Activated CD4-positive, CD25-positive, alpha-beta regulatory T cell treated with anti-CD3 and anti-CD28 coated beads, Interleukin-2, amount 50 U/mL, for 16 hours (primary cell): ENCODE measurements around the gene ARHGAP20.

Experiments
- DNase-seq: peaks from one replicate; pipeline ENCODE4 v3.0.0-alpha.2; 2020; ENCODE audit warnings: low read depth, low spot score

The ARHGAP20 gene, protein sequence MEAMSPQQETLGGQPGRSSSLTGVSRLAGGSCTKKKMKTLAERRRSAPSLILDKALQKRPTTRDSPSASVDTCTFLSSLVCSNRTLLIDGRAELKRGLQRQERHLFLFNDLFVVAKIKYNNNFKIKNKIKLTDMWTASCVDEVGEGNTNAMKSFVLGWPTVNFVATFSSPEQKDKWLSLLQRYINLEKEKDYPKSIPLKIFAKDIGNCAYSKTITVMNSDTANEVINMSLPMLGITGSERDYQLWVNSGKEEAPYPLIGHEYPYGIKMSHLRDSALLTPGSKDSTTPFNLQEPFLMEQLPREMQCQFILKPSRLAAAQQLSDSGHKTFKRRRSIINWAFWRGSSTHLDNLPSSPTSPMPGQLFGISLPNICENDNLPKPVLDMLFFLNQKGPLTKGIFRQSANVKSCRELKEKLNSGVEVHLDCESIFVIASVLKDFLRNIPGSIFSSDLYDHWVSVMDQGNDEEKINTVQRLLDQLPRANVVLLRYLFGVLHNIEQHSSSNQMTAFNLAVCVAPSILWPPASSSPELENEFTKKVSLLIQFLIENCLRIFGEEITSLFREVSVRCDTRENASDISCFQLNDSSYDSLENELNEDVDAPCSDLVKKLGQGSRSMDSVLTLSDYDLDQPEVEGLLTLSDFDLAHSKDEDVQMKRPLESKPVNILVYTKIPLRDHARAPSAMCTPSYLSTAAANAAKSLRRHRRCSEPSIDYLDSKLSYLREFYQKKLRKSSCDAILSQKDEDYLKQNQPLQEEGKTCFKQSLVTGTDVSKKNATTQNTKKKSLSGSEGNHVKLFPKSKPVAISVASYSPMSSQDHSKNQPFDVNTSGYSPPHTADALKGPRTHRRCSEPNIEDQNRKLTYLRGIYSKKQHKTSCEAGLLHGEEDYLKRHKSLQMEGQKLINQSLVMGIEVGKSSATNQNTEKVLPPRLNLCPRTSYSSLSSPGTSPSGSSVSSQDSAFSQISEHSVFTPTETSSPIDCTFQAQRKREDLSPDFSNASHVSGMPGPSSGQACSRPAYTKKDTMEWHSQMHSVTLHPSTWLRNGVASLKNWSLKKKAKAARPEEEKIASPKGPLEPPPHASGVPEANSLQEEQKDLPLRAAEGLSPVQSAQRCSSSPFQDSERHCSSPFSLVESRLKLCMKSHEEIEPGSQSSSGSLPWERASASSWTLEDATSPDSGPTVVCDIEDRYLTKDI

DNA sequence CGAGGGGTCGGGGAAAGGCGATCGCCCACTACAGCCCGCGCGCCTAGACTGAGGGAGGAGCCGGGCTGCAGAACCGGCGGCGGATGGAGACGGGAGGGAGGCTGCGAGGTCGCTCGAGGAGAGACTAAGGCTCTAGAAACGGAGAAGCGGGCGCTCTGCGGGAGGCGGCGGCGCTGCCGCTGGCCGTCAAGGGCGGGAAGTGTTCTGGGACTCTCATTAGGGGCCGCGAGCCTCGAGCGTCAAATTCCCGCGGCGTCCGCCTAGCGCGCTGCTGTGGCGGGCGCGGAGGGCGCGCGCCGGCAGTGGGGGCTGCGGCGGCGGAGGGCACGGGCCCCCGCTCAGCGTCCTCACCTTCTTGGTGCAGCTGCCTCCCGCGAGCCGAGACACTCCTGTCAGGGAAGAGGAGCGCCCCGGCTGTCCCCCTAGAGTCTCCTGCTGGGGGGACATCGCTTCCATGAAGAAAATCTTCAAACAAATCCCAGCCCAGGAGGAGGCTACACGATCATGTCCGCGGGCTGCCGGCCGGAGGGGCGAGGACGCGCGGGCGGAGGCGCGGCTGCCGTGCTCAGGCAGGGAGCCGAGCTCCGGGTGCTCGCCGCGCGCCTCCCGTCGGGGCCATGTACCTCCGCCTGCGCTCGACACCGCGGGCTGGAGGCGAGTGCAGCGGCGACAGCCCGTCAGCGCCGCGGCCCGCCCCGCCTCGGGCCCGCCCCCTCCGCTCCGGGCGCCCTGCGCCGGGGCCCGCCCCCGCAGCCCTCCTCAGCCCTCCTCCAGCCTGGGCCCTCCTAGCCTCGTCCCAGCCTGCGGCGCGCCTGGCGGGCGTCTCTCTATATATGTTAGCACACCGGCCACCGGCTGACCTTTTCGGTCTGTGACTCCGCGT lies at the start of gene ARHGAP20:
ARHGAP20 (minus strand) TSS at position 662 of the 883 bp plus-strand sequence; CDS start at position 456, 206 bp downstream.
- no peak for DNase-seq

DNA sequence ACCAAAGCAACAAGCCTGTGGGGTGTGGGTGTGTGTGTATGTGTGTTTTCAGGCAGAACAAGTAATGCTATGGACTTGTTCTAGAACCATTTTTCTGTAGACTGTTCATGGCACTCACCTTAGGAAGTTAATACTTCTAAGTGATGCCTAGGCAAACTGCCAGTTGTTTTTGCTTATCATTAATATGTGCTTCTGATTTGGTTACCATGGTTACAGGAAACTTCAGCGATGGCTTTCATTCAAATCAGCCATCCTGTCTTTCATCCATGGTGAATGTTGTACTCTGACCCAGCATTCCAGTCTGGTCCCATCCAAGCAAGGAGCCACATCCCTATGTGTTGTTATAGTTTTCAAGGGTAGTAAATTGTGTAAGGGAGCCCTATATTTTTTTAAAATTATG lies 49.8 kb upstream of the ARHGAP20 start:
- no peak for DNase-seq

DNA sequence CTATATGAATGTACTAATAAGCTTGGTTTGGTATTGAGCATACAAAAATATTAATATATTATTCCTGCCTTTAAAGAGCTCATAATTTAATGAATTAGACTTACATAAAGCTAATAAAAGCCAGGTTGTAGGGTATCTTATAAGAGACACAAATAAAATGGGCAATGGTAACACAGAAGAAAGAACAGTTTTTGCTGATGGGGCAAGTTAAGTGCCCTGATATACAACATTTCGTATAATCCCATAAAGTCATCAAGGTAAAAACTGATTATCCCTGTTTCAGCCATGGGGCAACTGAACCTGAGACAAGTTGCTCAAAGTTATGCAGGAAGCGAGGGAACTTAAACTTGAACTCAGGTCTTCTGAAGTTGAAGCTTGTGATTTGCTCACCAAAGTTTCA lies 48.9 kb upstream of the ARHGAP20 start:
- DNase-seq, result no peak

DNA sequence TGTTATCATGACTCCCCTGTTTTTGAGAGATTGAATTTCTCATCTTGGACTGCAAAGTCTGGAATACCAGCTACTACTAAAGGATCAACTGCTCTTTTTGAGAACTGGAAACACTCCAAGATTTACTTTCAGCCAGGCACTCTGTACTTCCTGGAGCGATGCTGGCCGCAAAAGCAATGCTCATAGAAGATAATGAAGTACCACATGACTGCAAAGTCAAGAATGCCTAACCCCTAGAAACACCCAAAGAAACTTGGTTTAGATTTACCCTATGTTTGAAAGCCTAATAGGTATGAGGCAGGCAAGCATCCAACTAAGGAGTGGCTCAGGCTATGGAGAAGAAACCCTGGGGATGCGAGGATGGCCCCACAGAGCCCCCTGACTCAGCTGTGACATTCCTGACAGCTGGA lies 47.7 kb upstream of the ARHGAP20 start:
- DNase-seq, result no peak

DNA sequence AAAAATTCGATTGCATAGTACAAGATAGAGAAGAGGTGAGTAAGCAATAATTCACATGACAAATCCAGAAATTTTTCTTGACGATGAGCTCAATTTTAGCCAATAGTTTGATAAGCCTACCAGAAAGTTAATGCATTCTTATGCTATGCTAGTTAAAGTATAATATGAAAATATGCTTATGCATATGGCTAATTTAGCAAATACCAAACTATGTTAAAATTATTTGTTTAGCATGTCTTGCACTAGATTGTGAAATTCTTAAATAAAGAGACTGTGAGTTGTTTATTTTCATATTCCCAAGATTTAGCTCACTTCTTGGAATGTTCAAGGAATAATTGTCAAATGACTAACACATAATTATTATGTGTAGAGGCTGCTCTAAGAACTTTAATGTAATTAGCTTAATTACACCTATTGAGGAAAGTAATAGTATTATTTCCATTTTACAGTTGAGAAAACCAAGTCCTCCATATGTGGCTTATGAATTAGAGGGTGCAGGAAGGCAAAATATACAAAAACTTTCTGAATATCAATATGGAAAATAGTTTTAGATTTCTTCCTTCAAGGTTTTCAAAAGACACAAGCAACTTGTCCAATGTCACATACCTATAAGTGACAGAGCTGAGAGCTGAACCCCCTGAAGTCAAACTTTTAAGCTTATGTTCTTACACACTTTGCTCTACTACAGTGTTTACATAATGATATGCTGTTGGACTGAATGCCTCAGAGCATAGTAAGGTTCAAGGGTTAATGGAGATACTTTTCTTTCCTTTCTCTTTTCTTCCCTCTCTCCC lies 45.9 kb upstream of the ARHGAP20 start:
- DNase-seq, result no peak

DNA sequence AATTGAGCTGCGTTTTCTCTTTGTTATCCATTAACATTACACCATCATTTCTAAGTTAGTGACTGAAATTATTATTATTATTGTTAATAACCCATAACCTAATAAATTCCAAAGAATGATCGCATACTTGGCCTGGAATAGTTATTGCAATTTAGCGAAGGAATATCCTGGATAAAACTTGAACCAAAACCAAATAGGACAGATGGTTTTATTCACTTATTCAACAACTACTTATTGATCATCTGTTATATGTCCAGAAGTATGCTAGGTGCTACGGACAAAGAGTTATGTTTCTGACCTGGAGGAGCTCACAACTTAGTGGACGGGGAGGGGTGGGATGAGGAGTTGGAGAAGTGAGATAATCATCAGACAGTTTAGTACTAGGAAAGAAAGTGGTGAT lies 44.8 kb upstream of the ARHGAP20 start:
- no peak for DNase-seq

DNA sequence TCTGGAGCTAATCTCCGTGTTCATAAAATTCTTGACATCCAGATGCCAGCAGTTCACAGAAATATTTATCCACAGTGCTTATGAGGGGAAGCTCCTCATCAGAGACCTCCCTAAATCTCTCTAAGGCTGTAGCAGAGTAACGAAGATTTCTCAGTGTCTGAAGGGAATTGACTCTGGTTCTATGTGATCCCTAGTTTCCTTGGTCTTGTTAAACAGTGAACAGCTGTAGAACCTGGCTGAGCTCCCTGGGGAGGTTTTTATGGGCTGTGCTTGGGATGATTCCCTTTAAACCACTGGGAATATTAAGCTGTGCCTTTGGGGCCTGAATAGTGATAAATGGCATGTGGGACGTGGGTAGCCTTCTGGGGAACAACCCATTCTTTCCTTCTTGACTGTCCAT lies 43.7 kb upstream of the ARHGAP20 start:
- DNase-seq, result no peak

DNA sequence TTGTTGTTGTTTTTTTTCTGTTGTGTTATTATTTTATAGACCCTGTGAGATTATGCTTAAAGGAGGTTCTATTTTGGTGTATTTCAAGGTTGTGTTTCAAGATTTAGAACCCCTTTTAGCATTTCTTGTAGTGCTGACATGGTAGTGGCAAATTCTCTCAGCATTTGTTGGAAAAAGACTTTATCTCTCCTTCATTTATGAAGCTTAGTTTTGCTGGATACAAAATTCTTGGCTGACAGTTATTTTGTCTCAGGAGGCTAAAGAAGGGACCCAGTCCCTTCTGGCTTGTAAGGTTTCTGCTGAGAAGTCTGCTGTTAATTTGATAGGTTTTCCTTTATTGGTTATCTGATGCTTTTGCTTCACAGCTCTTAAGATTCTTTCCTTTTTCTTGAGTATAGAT lies 40.7 kb upstream of the ARHGAP20 start:
- no peak for DNase-seq

DNA sequence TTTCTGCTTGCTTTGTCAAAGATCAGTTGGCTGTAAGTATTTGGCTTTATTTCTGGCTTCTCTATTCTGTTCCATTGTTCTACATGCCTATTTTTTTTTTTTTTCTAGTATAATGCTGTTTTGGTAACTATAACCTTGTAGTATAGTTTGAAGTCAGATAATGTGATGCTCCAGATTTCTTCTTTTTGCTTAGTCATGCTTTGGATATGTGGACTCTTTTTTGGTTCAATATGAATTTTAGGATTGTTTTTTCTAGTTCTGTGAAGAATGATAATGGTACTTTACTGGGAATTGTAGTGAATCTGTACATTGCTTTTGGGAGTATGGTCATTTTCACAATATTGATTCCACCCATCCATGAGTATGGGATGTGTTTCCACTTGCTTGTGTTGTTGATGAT lies 37.9 kb upstream of the ARHGAP20 start:
- no peak for DNase-seq

DNA sequence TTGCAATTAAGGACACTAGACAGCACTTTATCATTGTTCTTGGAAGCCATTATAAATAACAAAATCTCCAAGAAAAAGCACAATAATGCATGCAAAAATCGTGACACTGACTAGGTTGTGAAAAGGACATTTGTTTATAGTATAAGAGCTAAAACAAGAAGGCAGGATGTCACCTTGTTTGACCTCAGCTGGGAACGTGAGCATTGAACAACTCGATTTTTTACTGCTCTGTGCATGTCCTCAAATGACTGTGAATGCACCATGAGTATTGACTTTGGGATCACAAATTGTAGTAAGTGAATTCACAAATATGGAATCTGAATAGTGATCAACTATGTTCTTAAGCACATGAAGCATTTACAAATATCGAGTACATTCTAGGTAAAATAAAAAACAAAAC lies 35.3 kb upstream of the ARHGAP20 start:
- no peak for DNase-seq

DNA sequence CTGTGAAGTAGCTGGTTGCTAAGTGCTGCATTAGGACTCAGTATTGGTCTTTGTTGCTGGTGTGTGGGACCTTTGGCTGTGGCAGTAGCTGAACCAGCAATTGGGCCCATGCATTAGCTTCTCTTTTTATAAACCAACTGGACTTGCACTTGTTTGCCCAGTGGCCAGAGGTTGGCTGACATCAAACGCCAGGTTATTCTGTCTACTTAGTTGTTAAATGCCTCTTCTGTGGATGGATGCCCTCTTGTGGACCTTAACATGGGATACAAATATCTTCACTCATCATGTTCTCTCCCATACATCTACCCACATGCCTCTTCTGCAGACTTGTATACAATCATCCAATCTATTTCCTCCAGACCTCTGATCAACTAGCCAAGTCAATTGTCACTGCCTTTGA lies 26.4 kb upstream of the ARHGAP20 start:
- no peak for DNase-seq

DNA sequence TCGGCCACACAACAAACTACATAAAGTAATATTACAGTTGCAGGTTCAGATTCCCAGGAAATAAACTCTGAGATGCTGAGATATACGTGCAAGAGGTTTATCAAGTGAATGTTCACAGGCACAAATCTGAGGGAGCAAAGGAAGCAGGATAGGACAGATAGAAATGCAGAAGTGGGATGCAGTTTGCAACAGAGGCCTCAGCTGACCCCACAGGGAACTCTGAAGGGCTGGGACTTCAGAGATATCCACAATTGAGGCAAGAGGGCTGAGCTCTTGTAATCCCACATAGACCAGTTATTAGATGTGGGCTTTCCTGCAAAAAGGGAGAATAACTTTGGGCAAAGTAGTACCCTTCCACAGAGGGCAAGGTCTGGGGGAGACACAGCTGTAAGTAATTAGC lies 25.4 kb upstream of the ARHGAP20 start:
- DNase-seq, result no peak

DNA sequence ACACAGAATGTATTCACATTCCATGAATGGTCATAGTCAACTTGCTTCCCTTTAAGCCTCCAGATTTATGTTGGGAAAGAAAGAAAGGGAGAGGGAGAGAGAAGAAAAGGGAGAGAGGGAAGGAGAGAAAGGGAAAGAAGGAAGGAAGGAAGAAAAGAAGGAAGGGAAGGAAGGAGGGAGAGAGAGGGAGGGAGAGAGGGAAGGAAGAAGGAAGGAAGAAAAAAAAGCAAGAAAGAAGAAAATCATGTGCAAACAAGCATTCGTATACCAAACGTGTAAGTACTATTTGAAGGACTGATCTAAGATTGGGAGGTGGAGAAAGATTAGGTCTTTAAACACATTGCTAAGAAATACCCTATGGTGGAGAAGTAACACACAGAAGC lies 23.9 kb upstream of the ARHGAP20 start:
- DNase-seq, result no peak

DNA sequence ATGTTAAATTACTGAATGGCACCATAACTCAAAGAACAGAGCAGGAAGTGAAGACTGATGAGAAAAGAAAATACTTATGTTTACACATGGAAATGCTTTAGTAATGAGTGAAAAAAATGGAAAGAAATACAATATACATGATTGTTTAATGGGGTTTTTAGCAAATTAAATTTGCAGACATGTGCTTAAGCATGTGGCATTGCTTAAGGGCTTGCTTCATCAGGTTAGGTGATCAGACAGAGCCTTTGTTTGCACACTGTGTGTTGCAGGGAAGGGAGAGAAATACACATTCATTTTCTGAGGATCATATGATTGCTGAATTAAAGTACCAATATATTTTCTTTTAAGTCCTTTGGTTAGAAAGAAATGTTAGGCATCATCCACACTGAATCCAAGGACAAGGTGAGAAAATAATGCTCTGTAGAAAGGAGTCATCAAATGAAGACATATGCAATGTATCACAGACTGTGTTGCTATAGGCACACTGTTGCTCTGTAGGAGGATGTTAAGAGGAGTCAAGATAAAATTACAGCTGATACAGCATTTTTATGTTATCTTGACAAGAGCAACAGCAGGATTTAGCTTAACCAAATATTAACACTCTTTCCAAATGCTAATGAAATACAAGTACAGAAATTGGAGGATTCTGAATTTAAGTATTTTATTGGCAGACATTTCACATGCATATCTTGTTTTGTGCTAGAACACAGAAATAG lies 23.4 kb upstream of the ARHGAP20 start:
- no peak for DNase-seq

DNA sequence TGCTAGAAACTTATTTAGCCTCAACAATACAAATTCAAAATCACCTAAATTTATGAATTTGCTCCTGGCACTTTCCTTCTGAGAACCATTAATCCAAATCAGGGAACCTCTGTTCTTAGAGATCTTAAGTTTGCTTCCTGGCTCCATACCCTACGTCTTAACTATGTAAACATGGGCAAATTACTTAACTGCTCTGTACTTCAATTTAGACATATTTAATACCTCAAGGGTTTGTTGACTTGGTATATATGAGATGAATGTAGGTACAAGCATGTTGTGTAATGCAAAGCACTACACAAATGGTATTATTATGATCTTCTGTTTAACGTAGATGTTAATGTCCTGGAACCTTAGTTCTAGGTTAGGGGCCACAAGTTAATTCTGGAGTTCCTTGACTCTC lies 22.6 kb upstream of the ARHGAP20 start:
- no peak for DNase-seq

DNA sequence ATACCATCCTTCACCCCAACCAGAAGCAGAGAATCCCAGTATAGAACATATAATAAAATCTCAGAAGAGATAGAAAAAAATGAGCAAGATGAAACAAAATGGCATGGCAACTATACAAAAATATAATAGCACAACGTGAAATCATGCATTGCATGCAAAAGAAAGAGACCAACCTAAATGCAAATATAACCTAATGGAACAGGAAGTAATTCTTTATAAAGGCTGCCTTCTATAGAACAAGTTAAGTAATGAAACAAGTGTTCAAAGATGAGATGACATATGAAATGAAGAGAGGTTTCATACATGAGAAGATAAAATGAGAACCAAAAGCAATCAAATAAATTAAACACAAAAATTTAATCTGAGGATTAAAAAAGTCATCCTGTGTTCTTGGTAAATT lies 18.5 kb upstream of the ARHGAP20 start:
- no peak for DNase-seq

DNA sequence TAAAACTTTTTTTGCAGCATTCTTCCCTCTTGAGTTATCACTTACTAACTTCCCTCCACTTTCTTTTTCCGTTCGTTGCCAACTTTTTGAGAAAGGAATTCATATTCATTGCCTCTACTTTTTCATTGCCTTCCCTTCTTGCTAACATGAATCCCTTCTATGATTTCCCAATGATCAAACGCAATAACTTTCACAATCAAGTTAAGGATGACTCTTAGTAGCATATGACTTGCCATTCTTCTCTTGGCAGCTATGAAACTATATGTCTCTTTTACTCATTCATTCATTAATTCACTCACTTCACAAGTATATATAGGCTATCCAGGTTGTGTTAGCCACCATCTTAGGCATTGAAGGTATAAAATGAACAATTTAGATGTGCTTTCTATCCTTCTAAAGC lies 16.6 kb upstream of the ARHGAP20 start:
- DNase-seq, result no peak

DNA sequence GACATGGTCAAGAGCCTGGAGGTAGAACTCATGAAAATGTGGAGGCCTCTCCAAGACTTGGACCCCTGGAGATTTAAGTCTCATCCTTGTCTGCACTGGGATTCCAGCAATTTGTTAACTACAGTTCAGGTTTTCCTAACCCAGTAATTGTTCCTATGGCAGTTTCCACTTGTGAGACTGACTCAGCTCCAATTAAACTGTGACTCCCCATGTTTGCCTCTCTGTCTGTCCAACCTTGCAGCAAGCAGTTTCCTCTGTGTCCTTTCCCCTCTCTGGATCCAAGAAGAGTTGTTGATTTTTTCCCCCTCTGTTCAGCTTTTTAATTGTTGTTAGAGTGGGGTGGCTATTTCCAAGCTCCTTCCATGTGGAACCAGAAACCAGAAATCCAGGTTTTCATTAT lies 16.2 kb upstream of the ARHGAP20 start:
- no peak for DNase-seq

DNA sequence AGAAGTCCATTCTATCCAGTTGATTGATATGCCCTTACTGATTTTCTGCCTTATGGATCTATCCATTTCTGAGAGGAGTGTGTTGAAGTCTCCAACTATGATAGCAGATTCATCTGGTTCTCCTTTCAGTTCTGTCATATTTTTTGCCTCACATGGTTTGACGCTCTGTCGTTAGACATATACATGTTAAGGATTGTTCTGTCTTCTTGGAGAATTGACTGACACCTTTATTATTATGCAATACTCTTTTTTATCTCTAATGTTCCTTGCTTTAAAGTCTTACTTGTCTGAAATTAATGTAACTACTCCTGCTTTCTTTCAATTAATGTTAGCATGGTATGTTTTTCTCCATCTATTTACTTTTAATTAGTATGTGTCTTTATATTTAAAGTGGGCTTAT lies 12.1 kb upstream of the ARHGAP20 start:
- no peak for DNase-seq
